ENCODE measurements around the gene LKAAEAR1. TPM values are rescaled to one million over a fixed set of nuclear protein-coding genes. Genes with fewer than 3 reads are reported as not detected.

LKAAEAR1 gene
- total and polyA plus RNA-seq, 4 donors = 0.51 to 2.3 (median 0.65) TPM

DNA sequence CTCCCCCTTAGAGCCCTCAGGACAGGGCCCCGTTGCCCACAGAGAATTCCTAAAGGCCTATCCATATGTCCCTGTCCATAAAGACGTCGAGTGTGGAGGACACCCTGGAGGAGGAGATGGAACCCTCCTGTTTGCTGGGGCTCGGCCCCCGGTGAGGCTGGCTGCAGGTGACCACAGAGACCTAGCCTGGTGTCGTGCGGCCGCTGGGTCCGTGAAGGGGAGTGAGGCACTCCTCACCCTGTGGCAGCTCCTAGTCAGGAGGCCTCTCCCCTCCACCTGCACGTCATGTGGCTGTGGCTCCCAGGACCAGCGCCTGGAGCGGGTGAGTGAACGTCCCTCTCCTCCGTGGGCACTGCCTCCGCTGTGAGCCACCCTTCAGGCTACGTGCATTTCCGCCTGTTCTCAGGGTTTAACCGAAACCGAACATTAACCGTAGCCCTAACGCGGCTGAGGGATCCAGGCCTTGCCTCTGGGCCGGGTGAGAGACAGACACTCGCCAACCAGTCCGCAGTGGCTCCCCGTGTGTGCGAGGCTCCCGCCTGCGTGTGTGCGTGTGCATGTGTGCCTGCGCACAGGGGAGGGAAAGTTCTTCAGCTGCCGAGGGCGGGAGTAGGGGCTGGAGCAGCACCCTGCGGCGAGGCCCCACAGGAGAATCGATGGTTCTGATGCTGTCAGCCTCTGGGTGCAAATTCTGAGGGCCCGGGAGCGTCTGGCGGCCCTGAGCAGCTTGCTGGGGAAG, 27.1 kb downstream of the LKAAEAR1 start:
- Histone ChIP-seq H3K9me3 (ENCODE audit: control insufficient read depth in 4 of 4, insufficient read depth in 3 of 4, low read length in 3 of 4) (no peaks in the 10 kb centered on the region), H3K4me3 (no peak overlapping the region), H3K4me1 (ENCODE audit: control insufficient read depth in 5 of 5, insufficient read depth in 5 of 5, low read length in 5 of 5) (peaks cover 0 to 53% (median 17%) of the 10 kb centered on the region in 5 donors), H3K9ac (ENCODE audit: insufficient read depth in 1 of 2, low read length in 2 of 2) (no peak overlapping the region), H3K27ac (ENCODE audit: low read depth in 1 of 2, low read length in 1 of 2) (peak overlapping the region; percentile 52 to 78), H3K36me3 (ENCODE audit: control insufficient read depth in 4 of 4, insufficient read depth in 4 of 4, low read length in 4 of 4) (no peaks in the 10 kb centered on the region), H3K27me3 (ENCODE audit: control insufficient read depth in 3 of 3, insufficient read depth in 3 of 3, low read length in 2 of 3) (no peaks in the 10 kb centered on the region)
- DNase-seq = peak in 1 of 3 donors; percentile 44
- WGBS, 2 donors = 48 to 57% methylated on average over 37 to 39 of the region's 39 CpGs
- TF ChIP-seq, protein P1, sequence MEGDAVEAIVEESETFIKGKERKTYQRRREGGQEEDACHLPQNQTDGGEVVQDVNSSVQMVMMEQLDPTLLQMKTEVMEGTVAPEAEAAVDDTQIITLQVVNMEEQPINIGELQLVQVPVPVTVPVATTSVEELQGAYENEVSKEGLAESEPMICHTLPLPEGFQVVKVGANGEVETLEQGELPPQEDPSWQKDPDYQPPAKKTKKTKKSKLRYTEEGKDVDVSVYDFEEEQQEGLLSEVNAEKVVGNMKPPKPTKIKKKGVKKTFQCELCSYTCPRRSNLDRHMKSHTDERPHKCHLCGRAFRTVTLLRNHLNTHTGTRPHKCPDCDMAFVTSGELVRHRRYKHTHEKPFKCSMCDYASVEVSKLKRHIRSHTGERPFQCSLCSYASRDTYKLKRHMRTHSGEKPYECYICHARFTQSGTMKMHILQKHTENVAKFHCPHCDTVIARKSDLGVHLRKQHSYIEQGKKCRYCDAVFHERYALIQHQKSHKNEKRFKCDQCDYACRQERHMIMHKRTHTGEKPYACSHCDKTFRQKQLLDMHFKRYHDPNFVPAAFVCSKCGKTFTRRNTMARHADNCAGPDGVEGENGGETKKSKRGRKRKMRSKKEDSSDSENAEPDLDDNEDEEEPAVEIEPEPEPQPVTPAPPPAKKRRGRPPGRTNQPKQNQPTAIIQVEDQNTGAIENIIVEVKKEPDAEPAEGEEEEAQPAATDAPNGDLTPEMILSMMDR (IDR thresholded peaks at IDR 0.05; ENCODE audit: control extremely low read depth, extremely low read depth) = no peak
- ATAC-seq (ENCODE audit: insufficient read depth, low FRiP score) = no peak

DNA sequence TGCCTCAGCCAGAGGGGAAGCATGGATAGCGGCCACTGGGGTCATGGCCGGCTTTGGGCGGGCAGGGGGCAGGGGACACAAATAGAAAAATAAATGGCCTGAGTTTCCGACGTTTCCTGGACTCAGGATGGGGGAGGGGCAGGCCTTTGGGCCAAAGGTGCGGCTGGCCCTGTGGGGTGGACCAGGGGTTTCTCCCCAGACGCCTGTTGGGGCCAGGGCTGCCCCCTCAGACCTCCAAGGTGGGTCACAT, 27.6 kb downstream of the LKAAEAR1 start:
- Histone ChIP-seq H3K9me3 (ENCODE audit: control insufficient read depth in 4 of 4, insufficient read depth in 3 of 4, low read length in 3 of 4) (no peaks in the 10 kb centered on the region), H3K9ac (ENCODE audit: insufficient read depth in 1 of 2, low read length in 2 of 2) (no peak overlapping the region), H3K4me3 (no peak overlapping the region), H3K27ac (ENCODE audit: low read depth in 1 of 2, low read length in 1 of 2) (peak overlapping the region; percentile 52 to 78), H3K27me3 (ENCODE audit: control insufficient read depth in 3 of 3, insufficient read depth in 3 of 3, low read length in 2 of 3) (no peaks in the 10 kb centered on the region), H3K36me3 (ENCODE audit: control insufficient read depth in 4 of 4, insufficient read depth in 4 of 4, low read length in 4 of 4) (no peaks in the 10 kb centered on the region), H3K4me1 (ENCODE audit: control insufficient read depth in 5 of 5, insufficient read depth in 5 of 5, low read length in 5 of 5) (peaks cover 0 to 57% (median 17%) of the 10 kb centered on the region in 5 donors)
- ATAC-seq (ENCODE audit: insufficient read depth, low FRiP score) = no peak
- 40 to 46% methylated on average over 6 to 7 of the region's 7 CpGs for WGBS, 2 donors
- DNase-seq = peak in 1 of 3 donors; percentile 59
- TF ChIP-seq, protein P1 (IDR thresholded peaks at IDR 0.05; ENCODE audit: control extremely low read depth, extremely low read depth) = no peak

DNA sequence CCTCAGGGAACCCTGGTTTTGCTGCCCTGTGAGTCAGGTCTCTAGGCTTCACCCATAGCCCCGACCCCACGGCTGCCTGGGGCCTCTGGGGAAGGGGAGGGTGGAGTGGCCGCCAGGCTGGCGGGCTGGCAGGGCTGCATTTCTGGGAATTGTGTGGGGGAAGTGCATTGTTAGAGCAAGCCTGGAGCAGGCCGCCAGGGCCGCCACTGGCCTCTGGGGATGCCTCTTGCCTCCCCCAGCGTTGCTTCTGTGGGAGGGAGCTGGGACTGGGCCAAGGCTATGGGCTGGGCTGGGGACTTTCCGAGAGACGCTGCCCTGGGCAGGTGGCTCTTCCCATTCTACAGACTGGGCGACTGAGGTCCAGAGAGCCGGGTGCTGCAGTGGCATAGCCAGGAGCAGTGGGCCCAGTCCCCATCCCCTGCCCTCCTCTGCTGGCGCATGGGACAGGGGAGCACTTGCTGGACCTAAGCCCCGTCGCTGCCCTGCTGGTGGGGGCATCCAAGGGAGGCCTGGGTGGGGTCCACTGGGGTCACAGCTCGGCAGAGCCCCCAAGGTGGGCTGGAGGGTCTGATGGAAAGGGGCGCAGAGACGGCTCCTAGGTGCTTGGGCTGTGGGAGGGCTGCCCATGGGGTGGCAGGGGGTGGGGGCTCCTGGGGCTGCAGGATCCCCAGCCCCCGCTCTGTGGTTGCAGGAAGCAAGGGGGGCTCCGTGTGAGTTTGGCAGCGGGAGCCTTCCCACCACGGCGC, 28.1 kb downstream of the LKAAEAR1 start:
- no peak overlapping the region for H3K9ac ChIP-seq (ENCODE audit: insufficient read depth in 1 of 2, low read length in 2 of 2)

More for the DNA sequence above, 28.1 kb downstream of the LKAAEAR1 start:
- TF ChIP-seq, protein P1 (IDR thresholded peaks at IDR 0.05; ENCODE audit: control extremely low read depth, extremely low read depth) = no peak
- Histone ChIP-seq H3K27me3 (ENCODE audit: control insufficient read depth in 3 of 3, insufficient read depth in 3 of 3, low read length in 2 of 3) (peaks cover 0 to 2% (median 0%) of the 10 kb centered on the region in 3 donors), H3K9me3 (ENCODE audit: control insufficient read depth in 4 of 4, insufficient read depth in 3 of 4, low read length in 3 of 4) (no peaks in the 10 kb centered on the region), H3K4me1 (ENCODE audit: control insufficient read depth in 5 of 5, insufficient read depth in 5 of 5, low read length in 5 of 5) (peaks cover 0 to 62% (median 17%) of the 10 kb centered on the region in 5 donors), H3K36me3 (ENCODE audit: control insufficient read depth in 4 of 4, insufficient read depth in 4 of 4, low read length in 4 of 4) (no peaks in the 10 kb centered on the region), H3K4me3 (no peak overlapping the region), H3K27ac (ENCODE audit: low read depth in 1 of 2, low read length in 1 of 2) (peak overlapping the region; percentile 66 to 78)
- peak; percentile 76 to 87 (median 83) for DNase-seq
- WGBS, 2 donors = 35 to 38% methylated on average over 21 to 22 of the region's 22 CpGs
- ATAC-seq (ENCODE audit: insufficient read depth, low FRiP score) = no peak
